Measurements from ENCODE around the gene MTG1.

MTG1 gene

DNA sequence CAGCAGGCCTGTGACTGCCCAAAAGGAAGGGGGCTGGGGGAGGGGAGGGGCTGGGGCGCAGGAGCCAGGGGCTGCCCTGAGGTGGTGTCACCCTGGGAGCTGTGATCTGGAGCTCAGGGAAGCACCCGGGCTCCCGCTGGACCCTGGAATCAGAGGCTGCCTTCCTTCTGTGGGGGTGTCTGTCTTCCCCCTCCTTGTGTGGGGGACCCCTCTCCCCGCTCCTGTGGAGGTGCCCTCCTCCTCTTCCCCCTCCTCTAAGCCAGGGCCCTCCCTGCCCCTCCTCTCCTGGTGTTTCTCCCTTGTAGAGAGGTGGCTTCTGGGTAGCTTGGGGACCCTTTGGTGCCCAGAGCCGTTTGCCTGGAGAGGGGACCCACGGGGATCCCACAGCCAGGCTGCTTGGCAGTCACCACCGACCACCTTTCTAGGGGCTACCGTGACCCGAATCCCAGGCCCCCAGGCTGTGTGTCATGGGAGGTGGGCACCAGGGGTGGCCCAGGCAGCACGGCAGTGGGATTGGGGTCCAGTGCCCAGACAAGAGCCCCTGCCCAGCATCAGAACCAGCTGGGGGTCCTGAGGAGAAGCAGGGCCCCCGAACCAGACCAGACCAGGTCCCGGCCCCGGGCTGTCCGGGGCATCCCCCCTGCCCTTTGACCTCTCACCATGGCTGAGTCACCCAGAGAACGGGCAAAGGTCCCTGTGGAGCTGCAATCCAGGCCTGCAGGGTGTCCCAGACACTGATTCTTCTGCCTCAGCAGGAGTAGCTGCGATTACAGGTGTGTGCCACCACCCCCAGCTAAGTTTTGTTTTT, 46.0 kb upstream of the MTG1 start:
- no peaks in the 10 kb centered on the region for H3K4me1 ChIP-seq (ENCODE audit: insufficient read depth, low read length, poor library complexity, severe bottlenecking)
- no peak overlapping the region for H3K9ac ChIP-seq (ENCODE audit: low read depth, low read length, poor library complexity, severe bottlenecking)
- H4K20me1 ChIP-seq (ENCODE audit: insufficient read depth, low read length, poor library complexity, severe bottlenecking) = no peaks in the 10 kb centered on the region
- H3K27me3 ChIP-seq (ENCODE audit: insufficient read depth, low read length, poor library complexity, severe bottlenecking) = no peaks in the 10 kb centered on the region
- TF ChIP-seq, protein P1, sequence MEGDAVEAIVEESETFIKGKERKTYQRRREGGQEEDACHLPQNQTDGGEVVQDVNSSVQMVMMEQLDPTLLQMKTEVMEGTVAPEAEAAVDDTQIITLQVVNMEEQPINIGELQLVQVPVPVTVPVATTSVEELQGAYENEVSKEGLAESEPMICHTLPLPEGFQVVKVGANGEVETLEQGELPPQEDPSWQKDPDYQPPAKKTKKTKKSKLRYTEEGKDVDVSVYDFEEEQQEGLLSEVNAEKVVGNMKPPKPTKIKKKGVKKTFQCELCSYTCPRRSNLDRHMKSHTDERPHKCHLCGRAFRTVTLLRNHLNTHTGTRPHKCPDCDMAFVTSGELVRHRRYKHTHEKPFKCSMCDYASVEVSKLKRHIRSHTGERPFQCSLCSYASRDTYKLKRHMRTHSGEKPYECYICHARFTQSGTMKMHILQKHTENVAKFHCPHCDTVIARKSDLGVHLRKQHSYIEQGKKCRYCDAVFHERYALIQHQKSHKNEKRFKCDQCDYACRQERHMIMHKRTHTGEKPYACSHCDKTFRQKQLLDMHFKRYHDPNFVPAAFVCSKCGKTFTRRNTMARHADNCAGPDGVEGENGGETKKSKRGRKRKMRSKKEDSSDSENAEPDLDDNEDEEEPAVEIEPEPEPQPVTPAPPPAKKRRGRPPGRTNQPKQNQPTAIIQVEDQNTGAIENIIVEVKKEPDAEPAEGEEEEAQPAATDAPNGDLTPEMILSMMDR (conservative IDR thresholded peaks at IDR 0.05; ENCODE audit: low read length) = no peak
- no peak for TF ChIP-seq EZH2phosphoT487 (IDR thresholded peaks at IDR 0.05; ENCODE audit: borderline replicate concordance)
- peaks cover 4% of the 10 kb centered on the region; the same call in 1 of the 2 replicates for H3K9me3 ChIP-seq (ENCODE audit: insufficient read depth, low read depth, low read length)
- no peak overlapping the region for H2AFZ ChIP-seq (ENCODE audit: low read length)
- no peaks in the 10 kb centered on the region for H3K79me2 ChIP-seq (ENCODE audit: insufficient read depth, low read length)
- H3K4me3 ChIP-seq (ENCODE audit: low read length, poor library complexity, severe bottlenecking) = no peak overlapping the region
- H3K4me2 ChIP-seq (ENCODE audit: low read depth, low read length, poor library complexity, severe bottlenecking) = no peak overlapping the region
- H3K9me2 ChIP-seq (replicated peaks; ENCODE audit: low read depth, low read length) = no peaks in the 10 kb centered on the region
- H3F3A ChIP-seq (ENCODE audit: low read depth) = no peaks in the 10 kb centered on the region
- no peaks in the 10 kb centered on the region for H3K36me3 ChIP-seq (ENCODE audit: insufficient read depth, low read length)

DNA sequence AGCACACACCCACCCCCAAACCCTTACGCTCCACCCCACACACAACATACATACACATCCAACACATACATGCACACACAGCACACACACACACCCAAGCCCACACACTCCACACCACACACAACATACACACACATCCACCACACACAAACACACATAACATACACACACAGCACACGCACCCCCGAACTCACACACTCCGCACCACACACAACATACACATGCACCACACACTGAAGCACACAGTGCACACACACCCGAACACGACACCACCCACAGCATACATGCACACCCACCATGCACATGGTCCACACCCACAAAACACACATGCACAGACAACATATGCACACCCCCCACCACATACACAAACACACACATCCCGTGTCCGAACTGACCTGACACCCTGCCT, 44.8 kb upstream of the MTG1 start:
- Histone ChIP-seq H3K79me2 (ENCODE audit: insufficient read depth, low read length) (no peaks in the 10 kb centered on the region), H3K4me3 (ENCODE audit: low read length, poor library complexity, severe bottlenecking) (no peak overlapping the region), H3F3A (ENCODE audit: low read depth) (no peaks in the 10 kb centered on the region)

DNA sequence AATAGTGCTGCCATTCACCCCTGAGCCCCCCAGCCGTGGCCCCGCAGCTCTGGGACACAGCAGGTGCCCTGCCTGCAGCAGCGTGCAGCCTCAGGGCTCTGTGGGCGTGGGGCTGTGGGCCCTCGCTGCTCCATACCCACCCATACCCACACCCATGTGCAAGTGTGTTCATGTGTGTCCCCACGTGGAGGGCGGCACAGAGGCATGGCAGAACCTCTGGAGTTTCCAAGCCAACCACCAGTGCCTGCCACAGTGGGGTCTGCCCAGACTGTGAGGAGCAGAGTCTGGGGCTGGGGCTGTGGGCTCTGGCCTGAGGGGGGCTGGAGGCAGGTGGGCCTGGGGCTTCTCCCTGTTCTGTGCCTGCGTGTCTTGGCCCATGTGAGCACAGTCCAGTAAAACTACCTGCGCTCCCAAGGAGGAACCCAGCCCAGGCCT, 44.4 kb upstream of the MTG1 start:
- no peaks in the 10 kb centered on the region for H3K27me3 ChIP-seq (ENCODE audit: insufficient read depth, low read length, poor library complexity, severe bottlenecking)
- no peaks in the 10 kb centered on the region for H4K20me1 ChIP-seq (ENCODE audit: insufficient read depth, low read length, poor library complexity, severe bottlenecking)
- peaks cover 4% of the 10 kb centered on the region; the same call in 1 of the 2 replicates for H3K9me3 ChIP-seq (ENCODE audit: insufficient read depth, low read depth, low read length)
- H3K79me2 ChIP-seq (ENCODE audit: insufficient read depth, low read length) = no peaks in the 10 kb centered on the region
- TF ChIP-seq, protein P1 (conservative IDR thresholded peaks at IDR 0.05; ENCODE audit: low read length) = no peak
- TF ChIP-seq EZH2phosphoT487 (IDR thresholded peaks at IDR 0.05; ENCODE audit: borderline replicate concordance) = no peak
- no peaks in the 10 kb centered on the region for H3F3A ChIP-seq (ENCODE audit: low read depth)
- H2AFZ ChIP-seq (ENCODE audit: low read length) = no peak overlapping the region
- H3K9ac ChIP-seq (ENCODE audit: low read depth, low read length, poor library complexity, severe bottlenecking) = no peak overlapping the region
- H3K4me1 ChIP-seq (ENCODE audit: insufficient read depth, low read length, poor library complexity, severe bottlenecking) = no peaks in the 10 kb centered on the region
- no peaks in the 10 kb centered on the region for H3K36me3 ChIP-seq (ENCODE audit: insufficient read depth, low read length)
- no peaks in the 10 kb centered on the region for H3K9me2 ChIP-seq (replicated peaks; ENCODE audit: low read depth, low read length)
- no peak overlapping the region for H3K4me2 ChIP-seq (ENCODE audit: low read depth, low read length, poor library complexity, severe bottlenecking)
- H3K4me3 ChIP-seq (ENCODE audit: low read length, poor library complexity, severe bottlenecking) = no peak overlapping the region

More for the DNA sequence above, 44.8 kb upstream of the MTG1 start:
- no peak overlapping the region for H3K9ac ChIP-seq (ENCODE audit: low read depth, low read length, poor library complexity, severe bottlenecking)
- H3K4me2 ChIP-seq (ENCODE audit: low read depth, low read length, poor library complexity, severe bottlenecking) = no peak overlapping the region
- peaks cover 4% of the 10 kb centered on the region; the same call in 1 of the 2 replicates for H3K9me3 ChIP-seq (ENCODE audit: insufficient read depth, low read depth, low read length)
- no peak overlapping the region for H2AFZ ChIP-seq (ENCODE audit: low read length)
- no peaks in the 10 kb centered on the region for H4K20me1 ChIP-seq (ENCODE audit: insufficient read depth, low read length, poor library complexity, severe bottlenecking)
- no peak for TF ChIP-seq EZH2phosphoT487 (IDR thresholded peaks at IDR 0.05; ENCODE audit: borderline replicate concordance)
- TF ChIP-seq, protein P1 (conservative IDR thresholded peaks at IDR 0.05; ENCODE audit: low read length) = no peak
- no peaks in the 10 kb centered on the region for H3K36me3 ChIP-seq (ENCODE audit: insufficient read depth, low read length)
- no peaks in the 10 kb centered on the region for H3K9me2 ChIP-seq (replicated peaks; ENCODE audit: low read depth, low read length)
- H3K4me1 ChIP-seq (ENCODE audit: insufficient read depth, low read length, poor library complexity, severe bottlenecking) = no peaks in the 10 kb centered on the region
- no peaks in the 10 kb centered on the region for H3K27me3 ChIP-seq (ENCODE audit: insufficient read depth, low read length, poor library complexity, severe bottlenecking)

Data from Loucy (cell line).